Measurements from ENCODE around the gene ASCL3. TPM values are rescaled to one million over a fixed set of nuclear protein-coding genes. Genes with fewer than 3 reads are reported as not detected.
A peak's percentile ranks its signal among the peaks of the same experiment; 100 is the strongest.
"Not testable (repeated sequence)": the region's sequence is repeated elsewhere in the genome, so short reads cannot be mapped to it uniquely, and the experiment has no call there.

The ASCL3 gene
- total RNA-seq, 1 experiment from 2014 or later: not detected

DNA sequence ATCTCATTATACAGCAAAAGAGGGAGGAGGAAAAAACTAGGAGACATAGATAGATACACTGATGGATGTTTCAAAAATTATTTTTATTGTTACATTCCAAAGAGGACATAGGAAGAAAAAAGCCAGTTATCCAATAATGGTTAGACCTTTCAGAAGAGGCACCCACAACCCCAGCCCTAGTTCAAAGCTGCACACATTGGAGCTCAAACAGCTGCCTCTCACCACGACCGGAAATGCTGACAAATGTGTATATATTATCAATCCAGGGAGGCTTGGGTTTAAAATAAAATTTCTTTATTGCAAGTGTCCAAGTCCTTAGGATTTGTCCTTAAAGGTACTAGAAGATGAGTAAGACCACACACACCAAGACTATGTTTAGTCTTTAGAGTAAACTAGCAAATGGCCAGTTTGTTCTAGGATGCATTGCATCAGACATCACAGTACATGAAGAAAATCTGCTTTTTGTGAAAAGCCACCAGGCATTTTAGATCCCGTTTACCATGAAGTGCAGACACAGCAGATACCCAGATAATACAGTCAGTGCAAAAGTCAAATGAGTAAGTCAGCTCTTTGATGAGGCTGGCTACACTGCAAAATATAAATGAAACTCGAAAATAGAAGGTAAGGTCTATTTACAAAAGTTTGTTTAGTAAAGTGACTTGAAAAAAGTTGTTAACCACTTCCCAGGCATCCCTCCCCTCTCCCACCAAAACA lies 4.6 kb upstream of the ASCL3 start:
- DNase-seq (ENCODE audit: low read depth): no peak

DNA sequence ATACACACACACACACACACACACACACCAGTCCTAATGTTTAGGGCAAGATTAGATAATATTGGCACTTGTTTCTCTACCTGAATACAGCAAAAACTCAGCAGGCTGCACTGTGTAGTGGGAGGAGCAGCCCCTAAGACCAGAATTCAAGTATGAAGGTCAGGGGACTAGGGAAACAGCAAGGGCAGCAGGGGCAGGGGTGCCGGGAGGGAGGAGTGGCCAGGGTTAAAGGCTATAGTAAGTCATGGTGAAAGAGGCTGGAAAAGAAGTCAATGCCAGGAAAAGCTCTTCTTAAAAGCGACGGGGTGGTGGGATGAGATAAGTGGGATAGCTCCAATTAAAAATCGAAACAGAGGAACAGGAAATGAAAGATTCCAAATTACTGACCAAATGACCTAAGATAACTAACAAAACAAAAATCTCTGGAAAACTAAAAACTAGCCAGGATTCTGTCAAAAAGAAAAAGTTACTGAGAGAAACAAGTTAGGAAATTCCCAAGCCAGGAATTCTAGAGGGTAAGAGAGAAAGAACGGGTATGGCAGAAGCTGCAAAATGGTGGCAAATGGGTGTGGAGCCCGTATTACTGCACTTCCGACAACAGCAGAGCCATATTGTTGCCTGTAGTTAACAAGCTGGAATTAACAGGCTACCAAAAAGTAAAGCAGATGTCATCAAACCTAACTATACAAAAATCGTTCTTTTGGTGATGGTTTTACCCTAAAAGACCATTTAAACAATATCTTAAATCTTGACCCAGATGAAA lies 1.3 kb downstream of the ASCL3 start:
- no peak for DNase-seq (ENCODE audit: low read depth)

DNA sequence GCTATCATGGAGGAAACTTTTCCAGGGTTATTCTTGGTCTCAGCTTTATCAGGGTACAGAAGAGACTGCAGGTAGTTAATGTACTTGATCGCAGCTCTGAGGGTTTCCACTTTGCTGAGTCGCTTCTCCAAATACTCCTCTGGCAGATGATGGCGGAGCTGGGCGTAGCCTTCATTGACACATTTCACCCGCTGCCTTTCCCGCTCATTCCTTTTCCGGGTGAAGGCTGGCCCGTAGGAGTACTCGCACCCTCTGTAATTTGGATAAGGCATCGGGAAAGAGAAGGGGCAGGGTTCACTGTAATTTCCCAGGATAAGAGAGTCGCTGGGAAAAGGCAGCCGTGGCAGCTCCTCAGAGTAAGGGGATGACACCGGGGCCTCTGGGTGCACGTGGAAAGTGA lies 5.2 kb downstream of the ASCL3 start:
- DNase-seq (ENCODE audit: low read depth): no peak

DNA sequence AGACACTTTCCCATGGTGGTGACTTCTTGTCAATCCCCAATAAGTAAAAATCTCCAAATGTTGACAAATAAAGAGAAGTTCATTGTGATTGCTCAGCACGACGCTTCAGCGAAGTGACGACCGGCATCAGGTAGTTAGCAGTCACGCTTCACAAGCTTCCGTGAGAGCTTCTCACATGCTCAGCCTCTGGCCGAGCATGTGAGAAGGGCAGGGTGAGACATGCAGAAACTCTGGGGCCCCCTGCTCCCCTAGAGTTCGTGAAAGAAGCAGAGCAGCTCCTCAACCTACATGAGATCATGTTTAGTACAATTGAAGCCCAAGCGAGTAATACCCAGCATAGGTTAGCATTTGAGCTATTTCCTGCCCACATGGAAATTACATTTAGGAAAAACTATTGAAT lies 5.7 kb downstream of the ASCL3 start:
- DNase-seq (ENCODE audit: low read depth): no peak

DNA sequence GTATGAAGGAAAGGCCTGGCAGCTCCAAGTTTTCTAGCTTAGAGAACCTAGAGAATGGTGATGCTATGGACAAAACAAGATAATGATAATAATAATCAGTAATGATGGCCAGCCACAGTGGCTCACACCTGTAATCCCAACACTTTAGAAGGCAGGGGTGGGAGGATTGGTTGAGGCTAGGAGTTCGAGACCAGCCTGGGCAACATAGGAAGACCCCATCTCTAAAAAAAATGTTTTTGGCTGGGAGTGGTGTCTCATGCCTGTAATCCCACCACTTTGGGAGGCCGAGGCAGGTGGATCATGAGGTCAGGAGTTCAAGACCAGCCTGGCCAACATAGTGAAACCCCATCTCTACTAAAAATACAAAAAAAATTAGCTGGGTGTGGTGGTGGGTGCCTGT lies 7.0 kb downstream of the ASCL3 start:
- not testable (repeated sequence) for DNase-seq (ENCODE audit: low read depth)

DNA sequence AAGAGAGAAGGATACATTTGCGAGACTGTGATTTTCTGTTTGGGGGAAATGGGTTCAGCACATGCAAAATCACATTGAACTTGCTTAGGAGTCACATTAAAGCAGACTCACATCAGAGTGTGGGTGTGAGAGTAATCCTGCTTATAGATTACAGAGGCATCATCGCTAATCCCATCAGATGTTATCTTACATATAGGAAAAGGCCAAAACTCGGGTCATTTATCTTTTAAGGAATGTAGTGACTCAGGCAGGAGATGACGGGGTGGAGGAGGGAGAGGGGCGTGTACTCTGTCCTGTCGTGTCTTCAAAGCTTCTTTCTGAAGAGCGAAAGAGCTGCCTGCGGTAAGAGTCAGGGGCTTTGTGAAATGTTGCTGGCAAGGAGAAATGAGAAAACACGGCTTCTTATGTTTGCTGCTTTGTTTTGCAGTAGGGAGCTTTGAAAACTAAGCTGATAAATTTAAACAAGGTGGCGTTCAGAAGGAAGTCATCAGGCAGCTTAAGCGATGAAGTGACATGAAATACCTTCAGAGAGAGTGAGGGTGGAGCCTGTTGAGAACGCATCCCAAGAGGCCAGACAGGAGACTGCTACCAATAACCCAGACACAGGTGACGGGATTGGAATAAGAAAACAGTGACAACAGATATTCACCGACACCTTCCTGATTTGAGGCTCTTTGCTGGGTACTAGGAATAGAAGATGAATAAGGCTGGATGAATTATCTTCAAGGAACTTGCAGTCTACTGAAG lies 7.9 kb downstream of the ASCL3 start:
- DNase-seq (ENCODE audit: low read depth): peak; percentile 65

DNA sequence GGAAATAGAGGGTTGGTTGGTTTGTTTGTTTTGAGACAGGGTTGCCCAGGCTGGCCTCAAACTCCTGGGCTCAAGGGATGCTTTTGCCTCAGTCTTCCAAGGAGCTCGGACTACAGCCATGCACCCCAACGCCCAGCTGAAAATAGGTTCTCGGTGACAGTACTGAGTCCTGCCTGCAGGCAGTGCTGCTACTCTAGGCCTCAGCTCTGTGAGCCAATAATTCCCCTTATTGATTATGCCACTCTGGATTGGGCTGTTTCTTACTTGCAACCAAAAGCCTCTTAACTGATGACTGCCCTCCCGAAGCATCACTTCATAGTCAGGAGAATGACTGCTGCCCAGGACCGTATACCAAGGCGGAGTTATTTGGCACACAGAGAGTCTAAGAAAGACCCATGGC lies 8.9 kb downstream of the ASCL3 start:
- no peak for DNase-seq (ENCODE audit: low read depth)

DNA sequence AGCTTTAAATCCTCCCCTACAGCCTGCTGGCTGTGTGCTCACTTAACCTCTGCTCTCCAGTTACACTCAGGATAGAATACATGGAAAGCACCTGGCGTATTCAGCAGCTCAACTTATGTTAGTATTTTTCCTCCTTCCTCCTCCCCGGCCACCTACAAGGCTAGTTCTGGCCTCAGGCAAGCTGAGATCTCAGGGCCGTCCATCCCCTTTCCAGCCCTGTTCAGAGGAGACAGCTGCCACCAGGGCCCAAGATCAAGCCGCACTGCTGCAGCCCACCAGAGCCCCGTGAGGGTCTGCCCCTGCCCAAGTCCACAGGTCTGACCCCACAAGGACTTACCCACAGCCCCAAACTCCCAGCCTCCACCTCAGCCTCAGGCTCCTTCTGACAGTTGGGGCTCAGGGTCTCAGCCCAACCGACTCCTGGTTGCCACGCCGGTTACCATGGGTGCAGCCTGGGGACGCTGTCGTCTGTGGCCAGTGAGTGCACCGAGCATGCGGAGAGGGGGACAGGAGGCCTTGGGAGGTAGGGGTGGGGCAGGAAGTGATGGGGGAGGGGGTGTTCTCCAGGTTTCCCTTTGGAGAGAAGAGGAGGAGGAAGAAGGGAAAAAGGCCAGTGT lies 10.1 kb downstream of the ASCL3 start, which contains the start of gene C11orf16:
C11orf16 (minus strand) TSS at position 384 of the 617 bp plus-strand sequence. CDS start 639 bp downstream, outside the sequence.
- no peak for DNase-seq (ENCODE audit: low read depth)

DNA sequence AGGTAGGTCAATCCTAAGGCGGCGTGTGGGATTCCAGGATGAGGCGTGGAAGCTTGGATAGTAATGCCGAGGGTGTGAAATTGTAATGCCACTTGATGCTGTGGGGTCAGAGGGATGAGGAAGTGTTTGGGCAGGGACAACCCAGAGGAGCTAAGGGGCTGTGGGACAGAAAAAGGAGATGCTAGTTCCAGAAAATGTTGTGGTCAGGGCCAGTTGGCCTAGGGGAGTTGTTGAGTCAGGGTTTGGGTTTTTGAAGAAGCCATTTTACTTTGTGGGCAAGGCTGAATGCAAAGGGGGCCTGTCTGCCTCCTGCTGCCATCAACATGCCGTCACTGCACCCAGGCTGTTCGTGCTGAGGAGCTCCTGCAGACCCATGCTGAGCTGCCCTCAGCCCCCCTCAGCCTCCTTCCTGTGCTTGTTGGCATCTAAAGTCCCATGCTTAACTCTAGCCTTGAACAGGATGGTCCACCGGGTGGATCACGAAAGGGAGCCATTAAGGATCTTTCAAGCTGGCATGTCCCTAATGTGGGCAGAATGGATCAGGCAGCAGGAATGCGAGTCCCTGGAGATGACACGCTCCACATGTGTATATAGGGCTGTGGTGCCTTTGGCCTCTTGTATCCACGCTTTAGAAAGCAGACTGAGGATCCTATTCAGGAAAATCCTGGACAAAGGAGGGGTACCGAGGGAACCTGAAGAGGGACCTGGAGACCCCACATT lies 12.2 kb downstream of the ASCL3 start:
- DNase-seq (ENCODE audit: low read depth): peak; percentile 25

DNA sequence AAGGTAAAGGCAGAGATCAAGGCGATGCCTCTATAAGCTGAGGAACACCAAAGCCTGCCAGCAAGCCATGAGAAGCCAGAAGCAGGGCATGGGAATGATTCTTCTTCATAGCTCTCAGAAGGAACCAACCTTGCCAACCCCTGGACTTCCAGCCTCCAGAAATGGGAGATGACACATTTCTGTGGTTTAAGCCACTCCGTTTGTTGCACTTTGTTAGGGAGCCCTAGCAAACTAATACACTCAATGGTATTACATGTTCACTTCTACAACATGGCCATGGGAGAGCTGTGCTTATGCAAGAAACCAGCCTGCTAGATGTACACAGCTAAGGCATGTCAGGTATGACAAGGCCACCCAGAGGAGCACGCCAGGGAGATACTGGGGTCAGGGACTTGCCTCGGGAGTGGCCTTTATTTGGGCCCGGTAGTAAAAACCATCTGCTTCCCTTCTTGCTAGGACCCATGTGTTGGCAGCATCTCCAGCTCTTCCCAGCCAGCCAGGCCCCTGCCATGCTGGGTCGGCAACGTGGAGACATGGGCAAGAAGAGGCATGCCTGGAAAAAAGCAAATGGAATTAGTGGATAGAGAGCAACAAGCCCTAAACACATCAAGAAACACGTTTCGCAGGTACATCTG lies 13.7 kb downstream of the ASCL3 start:
- no peak for DNase-seq (ENCODE audit: low read depth)

DNA sequence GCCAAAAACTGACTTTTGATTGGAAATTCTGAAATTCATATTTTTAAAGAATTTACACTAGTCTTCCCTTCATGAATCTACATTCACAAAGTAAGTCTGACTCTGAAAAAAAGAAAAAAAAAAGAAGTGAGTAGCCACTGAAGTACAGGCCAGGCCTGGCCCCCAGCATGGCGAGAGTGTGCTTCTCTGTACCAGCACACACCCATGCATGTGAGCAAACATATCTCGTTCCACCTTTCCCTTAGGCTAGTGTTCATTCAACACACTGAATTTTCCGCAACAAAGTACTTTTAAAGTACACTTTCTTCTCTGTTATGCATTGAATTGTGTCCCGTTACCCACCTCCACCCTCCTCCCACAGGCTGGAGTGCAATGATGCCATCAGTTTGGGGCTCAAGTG lies 14.6 kb downstream of the ASCL3 start:
- DNase-seq (ENCODE audit: low read depth): no peak

DNA sequence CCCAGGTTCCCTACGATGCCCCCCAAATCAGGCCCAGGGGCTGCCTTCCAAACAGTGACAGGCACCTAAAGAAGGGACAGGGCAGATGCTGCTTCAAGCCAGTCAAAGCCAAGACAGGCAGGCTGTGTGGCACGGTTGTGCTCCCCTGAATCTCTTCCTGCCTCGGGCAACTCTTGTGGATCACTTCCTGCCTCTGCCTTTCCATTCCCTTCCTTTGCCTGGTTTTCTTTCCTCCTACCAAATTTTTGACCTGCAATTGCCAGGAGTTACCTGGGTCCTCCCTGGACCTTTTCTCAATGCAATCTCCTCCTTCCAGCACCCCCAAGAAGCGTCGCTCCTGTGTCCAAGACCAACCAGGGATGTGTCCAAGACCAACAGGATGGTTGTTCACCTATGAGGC lies 15.6 kb downstream of the ASCL3 start:
- DNase-seq (ENCODE audit: low read depth): no peak

DNA sequence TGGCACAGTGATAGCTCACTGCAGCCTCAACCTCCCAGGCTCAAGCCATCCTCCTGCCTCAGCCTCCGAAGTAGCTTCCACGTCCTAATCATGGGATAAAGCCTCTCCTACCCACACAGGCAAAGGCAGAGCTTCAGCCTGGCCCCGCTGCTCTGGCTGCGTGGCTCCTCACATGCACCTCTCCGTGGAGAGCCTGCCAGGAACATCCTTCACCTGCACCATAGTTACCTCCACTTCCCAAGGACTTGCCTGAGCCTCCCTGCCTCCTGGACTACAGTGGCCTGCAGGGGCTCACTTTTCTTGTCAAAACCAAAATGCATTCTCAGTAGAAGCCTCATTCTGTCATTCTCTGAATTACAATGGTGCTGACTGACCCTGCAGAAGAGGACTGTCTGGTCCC lies 16.6 kb downstream of the ASCL3 start:
- DNase-seq (ENCODE audit: low read depth): no peak

DNA sequence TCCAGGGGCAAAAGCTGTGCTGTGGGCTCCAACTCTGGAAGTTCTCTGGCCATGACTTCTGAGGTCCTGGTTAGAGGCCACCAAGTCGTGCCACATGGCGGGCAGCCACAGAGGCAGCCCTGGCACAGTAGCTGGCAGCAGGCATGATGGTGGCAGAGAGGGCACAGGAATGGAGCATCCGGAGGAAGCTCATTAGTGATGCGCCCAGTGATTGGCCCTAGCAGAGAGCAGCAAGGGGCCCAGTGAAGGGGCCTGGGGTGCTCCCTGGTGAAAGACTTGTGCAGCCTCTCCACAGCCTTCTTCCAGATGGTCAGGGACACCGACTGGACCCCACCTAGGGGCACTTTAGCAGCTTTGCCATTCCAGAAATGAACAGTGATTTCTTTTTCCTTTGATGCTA lies 17.1 kb downstream of the ASCL3 start:
- DNase-seq (ENCODE audit: low read depth): no peak

DNA sequence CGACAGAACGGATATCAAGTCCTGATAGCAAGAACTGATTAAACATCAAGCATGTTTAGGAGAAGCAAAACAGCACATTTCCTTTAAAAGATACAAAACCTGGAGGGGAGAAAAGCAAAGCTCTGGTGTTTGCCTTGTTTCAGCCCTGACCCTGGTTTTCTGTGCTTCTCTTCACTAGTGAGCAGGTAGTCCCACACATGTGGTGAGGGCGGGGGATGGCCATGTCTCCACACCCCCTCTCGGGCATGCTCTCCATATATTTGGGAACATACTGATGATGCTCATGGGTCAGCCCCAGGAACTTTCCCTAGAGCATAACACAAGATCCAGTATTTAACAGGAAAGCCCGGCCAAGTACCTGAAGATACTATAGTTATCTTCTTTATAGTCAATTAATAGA lies 20.1 kb downstream of the ASCL3 start:
- no peak for DNase-seq (ENCODE audit: low read depth)

DNA sequence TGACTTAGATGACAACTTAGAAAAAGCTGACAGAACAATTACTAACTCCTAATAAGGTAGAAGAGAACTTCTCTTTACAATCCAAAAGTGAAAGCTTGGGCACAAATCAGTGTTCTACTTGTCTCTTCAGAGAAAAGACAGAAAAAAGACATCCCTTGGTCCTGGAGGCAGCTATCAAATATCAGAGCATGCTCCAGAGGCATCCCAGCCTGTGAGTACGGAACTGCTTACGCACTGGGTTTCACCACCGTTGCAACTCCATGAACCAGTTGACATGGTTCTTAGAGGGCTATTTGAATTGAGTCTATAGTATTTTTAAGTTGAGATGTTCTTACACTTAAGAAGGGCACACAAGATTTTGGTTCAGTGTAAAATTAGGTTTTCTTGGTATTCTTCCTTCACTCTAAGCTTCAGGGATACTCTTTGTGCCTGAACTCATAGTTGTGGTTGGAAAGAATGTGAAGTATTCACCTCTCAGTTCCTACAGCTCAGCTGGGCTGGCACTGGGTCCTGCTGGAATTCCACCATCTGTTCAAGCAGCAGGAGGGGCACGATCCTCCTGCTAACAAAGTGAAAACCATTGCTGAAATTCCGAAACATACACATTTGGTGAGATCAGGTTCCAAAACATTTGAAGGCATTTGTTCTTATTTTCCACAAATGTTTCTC lies 25.5 kb downstream of the ASCL3 start:
- peak; percentile 83 for DNase-seq (ENCODE audit: low read depth)

DNA sequence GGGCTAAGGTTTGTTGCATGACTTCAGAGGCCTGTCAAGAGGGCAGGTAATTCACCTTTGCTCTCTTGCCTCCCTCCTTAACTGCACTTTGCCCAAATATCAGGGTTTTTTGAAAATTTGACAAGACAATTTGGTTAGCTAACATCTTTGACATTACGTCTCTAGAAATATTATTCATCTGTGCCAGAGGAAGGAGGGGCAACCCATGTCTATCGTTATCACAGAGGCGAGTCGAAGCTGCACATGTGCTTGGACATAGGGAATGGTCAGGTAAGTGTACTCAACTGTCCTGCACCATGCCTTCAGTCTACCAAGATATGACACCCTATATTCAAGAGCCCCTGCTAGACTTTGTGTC lies 28.2 kb downstream of the ASCL3 start:
- DNase-seq (ENCODE audit: low read depth): no peak

DNA sequence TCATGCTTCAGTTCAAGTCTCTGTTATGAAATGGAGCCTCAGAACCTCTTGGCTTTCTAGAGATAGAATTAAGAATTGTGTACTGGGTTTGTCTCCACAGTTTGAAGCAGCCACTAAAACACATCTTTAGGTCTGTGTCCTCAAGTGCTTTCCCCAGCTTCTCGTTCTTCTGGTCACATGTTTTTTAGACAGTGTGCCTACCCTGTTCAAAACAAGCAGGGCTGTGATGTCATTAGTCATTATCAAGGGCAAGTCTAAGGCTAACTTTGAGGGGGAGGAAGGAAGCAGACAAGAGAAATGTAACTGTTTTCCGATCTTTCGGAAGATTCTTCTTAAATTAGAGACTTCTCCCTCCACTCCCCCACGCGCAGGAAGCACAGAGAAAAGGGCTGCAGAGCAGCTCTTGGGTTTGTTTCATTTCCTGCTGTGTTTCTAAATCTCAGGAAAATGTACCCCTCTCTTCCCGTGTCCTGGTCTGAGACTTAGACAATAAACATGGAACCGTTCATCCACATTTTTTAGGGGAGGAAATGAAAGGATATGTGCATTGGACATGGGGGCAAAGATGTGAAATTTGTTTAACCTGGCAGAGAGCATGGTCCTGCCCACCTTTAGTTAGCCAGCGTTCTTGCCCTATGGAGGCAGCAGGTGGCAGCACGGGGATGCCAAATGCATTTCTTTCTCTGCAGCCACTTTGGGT lies 28.7 kb downstream of the ASCL3 start:
- peak; percentile 42 for DNase-seq (ENCODE audit: low read depth)

DNA sequence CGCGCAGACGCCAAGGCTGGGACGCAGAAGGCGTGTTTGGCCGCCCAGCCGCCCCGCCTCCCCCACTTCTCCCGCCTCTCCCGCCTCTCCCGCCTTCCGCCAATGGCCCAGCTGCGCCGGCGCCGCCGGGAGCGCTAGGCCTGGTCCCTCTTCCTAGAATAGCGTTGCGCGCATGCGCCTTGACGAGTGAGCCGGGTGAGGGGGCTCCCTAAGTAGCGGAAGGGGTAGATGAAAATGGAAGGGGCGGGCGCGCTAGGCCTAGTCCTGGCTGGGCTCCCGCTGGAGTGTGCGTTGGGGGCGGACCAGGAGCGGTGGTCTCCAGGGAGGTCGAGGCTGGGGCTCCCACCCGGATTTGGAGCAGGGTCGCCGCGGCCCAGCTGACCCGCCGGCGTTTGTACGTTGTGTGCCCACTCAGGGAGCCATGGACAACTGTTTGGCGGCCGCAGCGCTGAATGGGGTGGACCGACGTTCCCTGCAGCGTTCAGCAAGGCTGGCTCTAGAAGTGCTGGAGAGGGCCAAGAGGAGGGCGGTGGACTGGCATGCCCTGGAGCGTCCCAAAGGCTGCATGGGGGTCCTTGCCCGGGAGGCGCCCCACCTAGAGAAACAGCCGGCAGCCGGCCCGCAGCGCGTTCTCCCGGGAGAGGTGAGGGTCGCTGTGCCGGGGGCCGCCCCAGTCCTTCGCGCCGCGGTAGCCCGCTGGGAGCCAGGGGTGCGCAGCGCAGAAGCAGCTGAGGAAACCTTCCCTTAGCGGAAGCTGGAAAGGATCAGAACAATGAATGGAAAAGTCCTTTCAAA lies 31.6 kb downstream of the ASCL3 start, which contains the start of gene AKIP1:
AKIP1 (plus strand) TSS at position 161 of the 795 bp plus-strand sequence; CDS start at position 422, 261 bp downstream.
- DNase-seq (ENCODE audit: low read depth): peak; percentile 98
